HCT116 (cell line): ENCODE measurements around the gene SLC24A5. TPM values are rescaled to one million over a fixed set of nuclear protein-coding genes. Genes with fewer than 3 reads are reported as not detected.

Experiments
- ATAC-seq: fragments of 200-7000 bp; cut with Tn5 transposase; 2 replicates; pipeline ENCODE4 v1.9.1; 2020; ENCODE audit warnings: mild to moderate bottlenecking, moderate library complexity
- BruUV-seq: library from RNA; stranded (reverse); fragments of 400-500 nt; replicated peaks from 2 replicates; lab custom pipeline; 2021; lab: Mats Ljungman, UMichigan
- CTCF ChIA-PET: fragments of 300-600 bp; sonication (Branson Sonifier 250); formaldehyde crosslinking; loops from one replicate; lab custom pipeline; 2021; ENCODE audit warnings: antibody characterized with exemption; lab: Charles Lee
- POLR2A ChIA-PET: fragments of 300-600, 350-600 bp; sonication (Branson Sonifier 250); formaldehyde crosslinking; loops from one replicate; lab custom pipeline; 2021; ENCODE audit warnings: antibody characterized with exemption; lab: Charles Lee
- RAD21 ChIA-PET, 2 experiments: fragments of 300-600 bp; sonication (Branson Sonifier 250); formaldehyde crosslinking; loops; one replicate each; lab custom pipeline; 2023; ENCODE audit warnings: low total read pairs in 2 of 2; ENCODE audit not compliant: uncharacterized antibody in 2 of 2, unreplicated experiment in 2 of 2, low non-redundant PET in 1 of 2; lab: Charles Lee
- DNase-seq: peaks from one replicate; pipeline ENCODE4 v3.0.0-alpha.2; 2010; ENCODE audit warnings: low read depth, low spot score
- H2AFZ ChIP-seq: fragments of 200-600 bp; shearing (Covaris generic), sonication (generic); 2 replicates; pipeline ENCODE4 v1.6.1; 2017; ENCODE audit warnings: low read depth, mixed run types, mixed read lengths, antibody characterized with exemption, low read length; ENCODE audit not compliant: poor library complexity, severe bottlenecking
- H3K27ac ChIP-seq: 2 replicates; pipeline ENCODE4 v1.5.1; 2012; ENCODE audit warnings: low read depth, low read length
- H3K27me3 ChIP-seq: fragments of 200-600 bp; sonication (generic); 2 replicates; pipeline ENCODE4 v1.6.1; 2016; ENCODE audit warnings: mixed run types, low read length, mixed read lengths; ENCODE audit not compliant: insufficient read depth
- H3K36me3 ChIP-seq, 2 experiments: fragments of 200-500 bp in 1 of 2; fragments of 200-600 bp in 1 of 2; sonication (Bioruptor generic) in 1 of 2; sonication (generic) in 1 of 2; 2 replicates each; pipeline versions ENCODE4 v1.5.1 to v1.6.1; 2014 to 2016; ENCODE audit warnings: low read length in 2 of 2, inconsistent platforms in 1 of 2, mixed read lengths in 1 of 2, mixed run types in 1 of 2; ENCODE audit not compliant: insufficient read depth in 2 of 2, control insufficient read depth in 1 of 2
- H3K4me1 ChIP-seq, 2 experiments: fragments of 200-600 bp in 1 of 2; sonication (generic) in 1 of 2; 2 replicates each; pipeline versions ENCODE4 v1.5.1 to v1.6.1; 2012 to 2017; ENCODE audit warnings: low read length in 2 of 2, inconsistent platforms in 1 of 2, mild to moderate bottlenecking in 1 of 2, mixed read lengths in 1 of 2, mixed run types in 1 of 2, moderate library complexity in 1 of 2; ENCODE audit not compliant: insufficient read depth in 2 of 2, control insufficient read depth in 1 of 2
- H3K4me2 ChIP-seq: fragments of 200-600 bp; sonication (generic); 2 replicates; pipeline ENCODE4 v1.6.1; 2017; ENCODE audit warnings: mixed run types, low read length, mixed read lengths
- H3K4me3 ChIP-seq, 2 experiments: fragments of 200-600 bp in 1 of 2; sonication (generic) in 1 of 2; replicated peaks in 1 of 2; 2 replicates each; pipeline ENCODE4 v1.5.1; 2011 to 2016; ENCODE audit warnings: low read length in 2 of 2, control low read depth in 1 of 2, low read depth in 1 of 2, mild to moderate bottlenecking in 1 of 2, mixed read lengths in 1 of 2, mixed run types in 1 of 2
- H3K79me2 ChIP-seq: fragments of 200-600 bp; sonication (generic); 2 replicates; pipeline ENCODE4 v1.6.1; 2017; ENCODE audit warnings: mild to moderate bottlenecking, mixed run types, low read length, moderate library complexity, mixed read lengths; ENCODE audit not compliant: insufficient read depth
- H3K9ac ChIP-seq: fragments of 200-600 bp; sonication (generic); 2 replicates; pipeline ENCODE4 v1.6.1; 2016; ENCODE audit warnings: low read length, mixed read lengths
- H3K9me2 ChIP-seq: fragments of 200-600 bp; sonication (generic), shearing (Covaris generic); 2 replicates; pipeline ENCODE4 v1.6.1; 2017; ENCODE audit warnings: mixed run types, mild to moderate bottlenecking, moderate library complexity; ENCODE audit not compliant: insufficient read depth
- H3K9me3 ChIP-seq, 2 experiments: fragments of 200-500 bp in 1 of 2; fragments of 200-600 bp in 1 of 2; sonication (Bioruptor generic) in 1 of 2; sonication (generic) in 1 of 2; 2 replicates each; pipeline ENCODE4 v1.6.1; 2014 to 2017; ENCODE audit warnings: low read length in 2 of 2, mixed read lengths in 2 of 2, inconsistent platforms in 1 of 2, low read depth in 1 of 2, mild to moderate bottlenecking in 1 of 2, mixed run types in 1 of 2, moderate library complexity in 1 of 2; ENCODE audit not compliant: control insufficient read depth in 1 of 2, insufficient read depth in 1 of 2
- H4K20me1 ChIP-seq: fragments of 200-600 bp; sonication (generic), shearing (Covaris generic); 2 replicates; pipeline ENCODE4 v1.6.1; 2017; ENCODE audit warnings: mixed run types, mild to moderate bottlenecking, moderate library complexity; ENCODE audit not compliant: insufficient read depth
- CBX3 ChIP-seq: IDR thresholded peaks from 2 replicates; pipeline ENCODE4 v1.6.1; 2012; ENCODE audit warnings: low read depth
- EGR1 ChIP-seq: IDR thresholded peaks from 2 replicates; pipeline ENCODE4 v1.6.1; 2012; ENCODE audit warnings: low read depth
- EZH2 ChIP-seq: fragments of 200-600 bp; sonication (generic); IDR thresholded peaks from 2 replicates; pipeline ENCODE4 v1.6.1; 2017; ENCODE audit warnings: antibody characterized with exemption, mixed run types
- EZH2phosphoT487 ChIP-seq: fragments of 200-600 bp; IDR thresholded peaks from 2 replicates; pipeline ENCODE4 v1.6.1; 2018; ENCODE audit warnings: antibody characterized with exemption, borderline replicate concordance
- FOSL1 ChIP-seq: IDR thresholded peaks from 2 replicates; pipeline ENCODE4 v1.6.1; 2012; ENCODE audit warnings: low read depth
- JUND ChIP-seq: IDR thresholded peaks from 2 replicates; pipeline ENCODE4 v1.6.1; 2012
- POLR2A ChIP-seq: IDR thresholded peaks from 2 replicates; pipeline ENCODE4 v1.7.0; 2011; ENCODE audit warnings: borderline replicate concordance; ENCODE audit not compliant: insufficient read depth, insufficient read length; ENCODE audit errors: extremely low read depth
- POLR2AphosphoS5 ChIP-seq: IDR thresholded peaks from 2 replicates; pipeline ENCODE4 v1.6.1; 2011; ENCODE audit warnings: mild to moderate bottlenecking, low read depth, low read length, moderate library complexity
- RAD21 ChIP-seq: IDR thresholded peaks from 2 replicates; pipeline ENCODE4 v1.6.1; 2012; ENCODE audit warnings: low read depth, mild to moderate bottlenecking
- SIN3A ChIP-seq: IDR thresholded peaks from 2 replicates; pipeline ENCODE4 v1.6.1; 2012; ENCODE audit warnings: low read depth
- SP1 ChIP-seq: IDR thresholded peaks from 2 replicates; pipeline ENCODE4 v1.6.1; 2012; ENCODE audit warnings: low read depth
- SRF ChIP-seq: IDR thresholded peaks from 2 replicates; pipeline ENCODE4 v1.6.1; 2012; ENCODE audit warnings: low read depth
- ZNF274 ChIP-seq: fragments of 200-500 bp; sonication (Bioruptor generic); IDR thresholded peaks from 2 replicates; pipeline ENCODE4 v1.6.1; 2014; ENCODE audit warnings: mild to moderate bottlenecking, low read depth, low read length, inconsistent platforms
- intact Hi-C: fragments of 100-400 bp; cut with micrococcal nuclease; formaldehyde crosslinking; loops from 2 replicates; pipeline ENCODE4 v1.10.0; 2022
- total RNA-seq: library from RNA; stranded (reverse); gene quantifications from one replicate; pipeline ENCODE4 v1.2.1, GENCODE V29; 2021; ENCODE audit not compliant: unreplicated experiment
- TF ChIP-seq, protein P1 (sequence below): IDR thresholded peaks from 2 replicates; pipeline ENCODE4 v1.6.1; 2012
- TF ChIP-seq, protein P2 (sequence below): IDR thresholded peaks from 2 replicates; pipeline ENCODE4 v1.6.1; 2011; ENCODE audit warnings: mild to moderate bottlenecking, low read length, moderate library complexity; ENCODE audit not compliant: insufficient replicate concordance; ENCODE audit errors: extremely low read depth

The SLC24A5 gene
- total RNA-seq, 1 experiment from 2014 or later: not detected

DNA sequence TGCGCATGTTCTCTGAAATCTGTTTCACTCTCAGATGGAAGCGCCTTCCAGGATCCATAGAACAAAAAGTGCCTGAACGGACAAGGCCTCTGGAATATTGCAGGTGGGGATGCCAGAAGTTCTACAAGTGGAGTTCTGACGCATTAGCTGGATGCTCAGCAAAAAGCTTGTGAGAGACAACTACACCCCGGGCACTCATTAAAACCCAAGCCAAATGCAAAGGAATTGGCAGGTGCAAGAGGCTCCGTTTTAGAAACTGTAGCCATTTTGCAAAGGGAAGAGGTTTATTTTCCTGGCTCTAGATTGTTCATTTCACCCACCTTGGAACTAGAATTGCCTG, 35.2 kb upstream of the SLC24A5 start (continued):
- TF ChIP-seq EZH2: no peak
- no peak for TF ChIP-seq EZH2phosphoT487
- TF ChIP-seq ZNF274: no peak
- TF ChIP-seq FOSL1: no peak
- TF ChIP-seq SP1: no peak
- no peak for TF ChIP-seq EGR1

DNA sequence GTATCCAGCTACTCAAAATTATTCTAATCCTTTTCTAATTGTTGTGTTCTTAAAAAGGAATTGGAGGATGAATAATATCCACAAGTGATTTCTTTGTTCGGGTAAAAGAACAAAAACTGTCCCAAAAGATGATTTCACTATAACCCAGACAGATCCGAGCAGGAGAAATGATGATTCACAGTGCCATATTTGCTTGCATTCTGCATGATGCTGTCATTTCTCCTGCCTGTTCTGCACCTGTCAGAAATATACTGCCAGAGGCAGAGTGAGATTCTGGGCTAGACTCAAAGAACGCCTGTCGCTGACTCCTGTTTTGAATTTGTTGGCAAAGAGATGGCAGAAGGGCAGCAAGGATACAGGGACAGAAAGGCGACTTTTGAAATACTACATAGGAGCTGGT, 34.7 kb upstream of the SLC24A5 start:
- ChIA-PET CTCF (no interaction called here), POLR2A (no interaction called here), RAD21 (no interaction called here)
- no peaks in the 10 kb centered on the region for H3K9me2 ChIP-seq
- H3K79me2 ChIP-seq: no peaks in the 10 kb centered on the region
- H2AFZ ChIP-seq: no peak overlapping the region
- no peak for ATAC-seq
- no peaks in the 10 kb centered on the region for H3K36me3 ChIP-seq
- H4K20me1 ChIP-seq: no peaks in the 10 kb centered on the region
- intact Hi-C loops: no loop called here
- H3K9ac ChIP-seq: no peak overlapping the region
- H3K27ac ChIP-seq: no peak overlapping the region
- DNase-seq: no peak
- H3K4me2 ChIP-seq: no peak overlapping the region
- no peaks in the 10 kb centered on the region for H3K27me3 ChIP-seq
- TF ChIP-seq RAD21 (no peak), ZNF274 (no peak), SRF (no peak), POLR2AphosphoS5 (no peak), POLR2A (no peak), SP1 (no peak), SIN3A (no peak), CBX3 (no peak), JUND (no peak)
- TF ChIP-seq, protein P1, sequence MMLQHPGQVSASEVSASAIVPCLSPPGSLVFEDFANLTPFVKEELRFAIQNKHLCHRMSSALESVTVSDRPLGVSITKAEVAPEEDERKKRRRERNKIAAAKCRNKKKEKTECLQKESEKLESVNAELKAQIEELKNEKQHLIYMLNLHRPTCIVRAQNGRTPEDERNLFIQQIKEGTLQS: no peak
- TF ChIP-seq, protein P2, sequence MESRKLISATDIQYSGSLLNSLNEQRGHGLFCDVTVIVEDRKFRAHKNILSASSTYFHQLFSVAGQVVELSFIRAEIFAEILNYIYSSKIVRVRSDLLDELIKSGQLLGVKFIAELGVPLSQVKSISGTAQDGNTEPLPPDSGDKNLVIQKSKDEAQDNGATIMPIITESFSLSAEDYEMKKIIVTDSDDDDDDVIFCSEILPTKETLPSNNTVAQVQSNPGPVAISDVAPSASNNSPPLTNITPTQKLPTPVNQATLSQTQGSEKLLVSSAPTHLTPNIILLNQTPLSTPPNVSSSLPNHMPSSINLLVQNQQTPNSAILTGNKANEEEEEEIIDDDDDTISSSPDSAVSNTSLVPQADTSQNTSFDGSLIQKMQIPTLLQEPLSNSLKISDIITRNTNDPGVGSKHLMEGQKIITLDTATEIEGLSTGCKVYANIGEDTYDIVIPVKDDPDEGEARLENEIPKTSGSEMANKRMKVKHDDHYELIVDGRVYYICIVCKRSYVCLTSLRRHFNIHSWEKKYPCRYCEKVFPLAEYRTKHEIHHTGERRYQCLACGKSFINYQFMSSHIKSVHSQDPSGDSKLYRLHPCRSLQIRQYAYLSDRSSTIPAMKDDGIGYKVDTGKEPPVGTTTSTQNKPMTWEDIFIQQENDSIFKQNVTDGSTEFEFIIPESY: no peak
- TF ChIP-seq, all 23 proteins: peak for 0
- Histone ChIP-seq H3K4me3 (no peak overlapping the region), H3K9me3 (no peaks in the 10 kb centered on the region; a peak in 1 of 4 replicates), H3K4me1 (no peaks in the 10 kb centered on the region)
- no TSS peak for BruUV-seq
